Measurements from ENCODE around the gene RGS9BP. TPM values are rescaled to one million over a fixed set of nuclear protein-coding genes. Genes with fewer than 3 reads are reported as not detected.

Gene RGS9BP
- total RNA-seq (2022; extraction: Qiagen RNA extraction; ENCODE audit: low read depth), result 0.33 to 0.51 TPM (median 0.41 TPM) in 5 replicates

DNA sequence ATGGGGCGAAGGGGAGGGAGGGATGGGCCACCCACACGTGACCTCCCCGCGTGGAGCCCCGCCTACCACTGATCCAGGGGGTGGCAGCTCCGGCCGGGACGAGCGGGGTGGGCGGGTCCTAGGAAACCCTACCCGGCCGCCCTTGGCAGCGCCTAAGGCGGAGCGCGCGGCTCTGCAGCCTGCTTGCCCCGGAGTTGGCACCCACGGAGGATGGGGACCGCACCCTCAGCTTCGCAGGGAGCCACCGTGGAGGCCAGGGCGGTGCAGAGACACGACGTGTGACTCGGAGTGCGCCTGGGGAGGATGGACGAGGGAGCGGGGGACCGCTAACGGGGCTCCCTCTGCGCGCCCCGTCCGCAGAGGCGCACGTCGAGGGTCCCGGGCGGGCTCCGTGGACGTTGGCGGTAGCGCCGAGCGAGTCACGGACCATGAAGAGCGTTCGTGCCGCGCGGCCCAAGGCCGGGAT is at the start of gene RGS9BP:
Gene RGS9BP, plus strand, starts transcription at position 129 of the 466 bp plus-strand sequence. CDS start 416 bp downstream, outside the sequence.

GRCh38 chr19:32674931-32675719 is 523 bp upstream of the RGS9BP start, which contains the start of gene ANKRD27:
ANKRD27 (minus strand) TSS chr19:32675180; CDS start chr19:32659015, 16,165 bp downstream.

DNA sequence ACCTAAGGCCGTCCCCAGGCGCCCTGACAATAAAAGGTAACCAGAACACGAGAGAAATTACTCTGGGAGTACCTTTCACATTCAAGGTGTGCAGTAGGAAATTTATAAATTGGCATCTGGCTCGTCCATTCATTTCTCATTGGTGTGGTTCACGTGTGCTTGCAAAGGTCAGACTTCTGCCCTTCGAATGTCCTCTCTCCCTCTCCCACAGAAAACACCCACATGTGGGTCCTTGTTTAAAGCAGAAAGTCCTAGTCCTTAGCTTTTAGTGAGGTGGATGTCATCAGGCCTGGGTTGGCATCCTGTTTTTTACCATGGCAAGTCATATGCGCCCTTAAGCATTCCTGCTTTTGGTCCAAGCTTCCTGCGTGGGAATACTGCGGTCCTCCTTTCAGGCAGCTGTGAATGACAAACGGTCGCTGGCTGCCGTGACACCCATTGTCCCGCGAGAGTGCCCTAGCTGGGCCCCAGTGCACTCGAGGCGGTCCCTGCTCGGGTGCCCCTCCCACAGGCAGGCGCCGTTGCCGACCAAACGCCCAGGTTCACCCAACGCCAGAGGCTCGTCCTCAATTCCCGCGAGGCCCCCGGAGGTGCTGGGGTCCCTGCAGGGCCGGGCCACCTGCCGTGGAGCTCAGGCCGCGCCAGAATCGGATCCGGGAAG is 15.8 kb downstream of the RGS9BP start, which contains the start of gene NUDT19:
Gene NUDT19, plus strand, starts transcription at position 531 of the 661 bp plus-strand sequence. CDS start 140 bp downstream, outside the sequence.

GRCh38 chr19:32719611-32720059 is 44.0 kb downstream of the RGS9BP start, which contains the start of gene TDRD12:
TDRD12 (plus strand) TSS chr19:32719767; CDS start chr19:32720073, 306 bp downstream.

Other genes with a start within 250 kb of the RGS9BP start
- 432 to 485 TPM (median 447 TPM) in 5 replicates for gene PDCD5, start 94.7 kb upstream of the RGS9BP start, total RNA-seq (2022; extraction: Qiagen RNA extraction; ENCODE audit: low read depth)
- gene ANKRD27, start 668 bp upstream of the RGS9BP start, total RNA-seq (2022; extraction: Qiagen RNA extraction; ENCODE audit: low read depth), result 31.6 to 44.1 TPM (median 42.7 TPM) in 5 replicates
- 32.1 to 39.3 TPM (median 37.7 TPM) in 5 replicates for gene NUDT19, start 16.0 kb downstream of the RGS9BP start, total RNA-seq (2022; extraction: Qiagen RNA extraction; ENCODE audit: low read depth)
- gene TDRD12, start 43.9 kb downstream of the RGS9BP start, total RNA-seq (2022; extraction: Qiagen RNA extraction; ENCODE audit: low read depth), result 0.09 to 0.21 TPM (median 0.17 TPM) in 4 of 5 replicates, not detected in the other
- 0.26 to 0.46 TPM (median 0.30 TPM) in 5 replicates for gene SLC7A9, start 193.9 kb downstream of the RGS9BP start, total RNA-seq (2022; extraction: Qiagen RNA extraction; ENCODE audit: low read depth)

All from A549 treated with GW870086 at 1 μM for 4 hours (cell line).